Endothelial cell of umbilical vein (primary cell): ENCODE data around the gene FBXL22. TPM values are rescaled to one million over a fixed set of nuclear protein-coding genes. Genes with fewer than 3 reads are reported as not detected.

ENCODE experiments used
- BruUV-seq: library from RNA; stranded (reverse); fragments of 400-500 nt; replicated peaks from 2 replicates; lab custom pipeline; 2021; lab: Mats Ljungman, UMichigan
- CTCF ChIA-PET: fragments of 300-600, 350-600 bp; sonication (Branson Sonifier 250); formaldehyde crosslinking; loops from one replicate; lab custom pipeline; 2021; ENCODE audit warnings: antibody characterized with exemption, inconsistent platforms; lab: Charles Lee
- POLR2A ChIA-PET: fragments of 300-600, 350-600 bp; sonication (Branson Sonifier 250); formaldehyde crosslinking; loops from one replicate; lab custom pipeline; 2021; ENCODE audit warnings: antibody characterized with exemption, inconsistent platforms; lab: Charles Lee
- DNase-seq: peaks from one replicate; pipeline ENCODE4 v3.0.0-alpha.2; 2011; ENCODE audit warnings: low read depth, low spot score
- FAIRE-seq: peaks from 2 replicates; lab custom pipeline; 2011; peaks lifted over from hg19 to GRCh38; lab: Jason Lieb, UNC
- H2AFZ ChIP-seq: 2 replicates; pipeline ENCODE4 v1.6.0; 2012; ENCODE audit warnings: low read depth, low read length, control low read depth, inconsistent platforms
- H3K27ac ChIP-seq: 2 replicates; pipeline ENCODE4 v1.5.1; 2011; ENCODE audit warnings: low read depth, mild to moderate bottlenecking, control low read depth, low read length, moderate library complexity; ENCODE audit not compliant: insufficient read depth
- H3K27me3 ChIP-seq, 2 experiments: 2 replicates each; pipeline versions ENCODE4 v1.6.0 to v1.6.1; 2011; ENCODE audit warnings: low read length in 2 of 2, mixed read lengths in 1 of 2; ENCODE audit not compliant: control insufficient read depth in 2 of 2, insufficient read depth in 2 of 2
- H3K36me3 ChIP-seq, 2 experiments: 2 replicates in 1 of 2; 3 replicates in 1 of 2; pipeline ENCODE4 v1.5.1; 2011; ENCODE audit warnings: low read length in 2 of 2, mild to moderate bottlenecking in 1 of 2, moderate library complexity in 1 of 2; ENCODE audit not compliant: control insufficient read depth in 2 of 2, insufficient read depth in 2 of 2; ENCODE audit errors: extremely low read depth in 1 of 2
- H3K4me1 ChIP-seq: 3 replicates; pipeline ENCODE4 v1.5.1; 2011; ENCODE audit warnings: mild to moderate bottlenecking, low read length; ENCODE audit not compliant: control insufficient read depth, insufficient read depth; ENCODE audit errors: extremely low read depth
- H3K4me2 ChIP-seq: 2 replicates; pipeline ENCODE4 v1.6.1; 2011; ENCODE audit warnings: low read length, control low read depth, mixed read lengths; ENCODE audit not compliant: insufficient read depth
- H3K4me3 ChIP-seq, 3 experiments: fragments of 200-600 bp in 1 of 3; sonication (generic), shearing (Covaris generic) in 1 of 3; replicated peaks in 1 of 3; 2 replicates each; pipeline ENCODE4 v1.5.1; 2011 to 2016; ENCODE audit warnings: control low read depth in 3 of 3, low read length in 3 of 3, mild to moderate bottlenecking in 2 of 3, inconsistent platforms in 1 of 3, low read depth in 1 of 3, moderate library complexity in 1 of 3; ENCODE audit not compliant: insufficient read depth in 1 of 3
- H3K79me2 ChIP-seq: 2 replicates; pipeline ENCODE4 v1.6.0; 2012; ENCODE audit warnings: low read length, inconsistent platforms; ENCODE audit not compliant: control insufficient read depth, insufficient read depth
- H3K9ac ChIP-seq: replicated peaks from 2 replicates; pipeline ENCODE3; 2011; ENCODE audit warnings: low read length, control low read depth; ENCODE audit not compliant: insufficient read depth; ENCODE audit errors: extremely low read depth
- H3K9me1 ChIP-seq: replicated peaks from 3 replicates; pipeline ENCODE4 v1.6.0; 2011; ENCODE audit warnings: mild to moderate bottlenecking, low read length; ENCODE audit not compliant: control insufficient read depth, insufficient read depth; ENCODE audit errors: extremely low read depth
- H3K9me3 ChIP-seq: replicated peaks from 2 replicates; pipeline ENCODE4 v1.5.1; 2012; ENCODE audit warnings: low read length, inconsistent platforms; ENCODE audit not compliant: control insufficient read depth, insufficient read depth
- H4K20me1 ChIP-seq: replicated peaks from 2 replicates; pipeline ENCODE3; 2011; ENCODE audit warnings: mild to moderate bottlenecking, low read length; ENCODE audit not compliant: control insufficient read depth, insufficient read depth; ENCODE audit errors: extremely low read depth
- CTCF ChIP-seq, 2 donors: IDR thresholded peaks; 1 replicate in 1 of 2; 2 replicates in 1 of 2; pipeline ENCODE4 v1.5.1; 2011; ENCODE audit warnings: low read length in 2 of 2, mild to moderate bottlenecking in 2 of 2, moderate library complexity in 2 of 2, control low read depth in 1 of 2, inconsistent platforms in 1 of 2, low read depth in 1 of 2; ENCODE audit not compliant: insufficient read depth in 1 of 2; ENCODE audit errors: extremely low read depth in 1 of 2
- EZH2 ChIP-seq: IDR thresholded peaks from 2 replicates; pipeline ENCODE4 v1.6.1; 2012; ENCODE audit warnings: borderline replicate concordance, low read depth, mild to moderate bottlenecking, moderate library complexity, low read length, inconsistent platforms; ENCODE audit not compliant: severe bottlenecking
- FOS ChIP-seq: IDR thresholded peaks from 2 replicates; pipeline ENCODE4 v1.6.1; 2011; ENCODE audit warnings: mild to moderate bottlenecking, low read length, moderate library complexity, borderline replicate concordance; ENCODE audit not compliant: insufficient read depth
- GATA2 ChIP-seq: IDR thresholded peaks from 2 replicates; pipeline ENCODE4 v1.7.0; 2011; ENCODE audit warnings: low read depth, mild to moderate bottlenecking, moderate library complexity, mixed read lengths, low read length; ENCODE audit not compliant: insufficient read length, insufficient read depth
- JUN ChIP-seq: IDR thresholded peaks from 2 replicates; pipeline ENCODE4 v1.6.1; 2011; ENCODE audit warnings: borderline replicate concordance, low read depth; ENCODE audit not compliant: insufficient read length, insufficient read depth
- MAX ChIP-seq: IDR thresholded peaks from 2 replicates; pipeline ENCODE4 v1.6.1; 2011; ENCODE audit not compliant: insufficient read depth, insufficient read length
- MYC ChIP-seq: IDR thresholded peaks from one replicate; pipeline ENCODE4 v1.6.1; 2011; ENCODE audit warnings: mild to moderate bottlenecking, low read depth, low read length
- POLR2A ChIP-seq: IDR thresholded peaks from 2 replicates; pipeline ENCODE4 v1.6.1; 2012; ENCODE audit warnings: low read depth, mild to moderate bottlenecking, control low read depth, low read length
- POLR2AphosphoS5 ChIP-seq: IDR thresholded peaks from 2 replicates; pipeline ENCODE4 v1.6.1; 2012; ENCODE audit warnings: low read depth, mild to moderate bottlenecking, control low read depth, low read length, moderate library complexity; ENCODE audit not compliant: insufficient read depth
- dilution Hi-C: fragments of 300-500 bp; cut with MboI; formaldehyde crosslinking; loops from one replicate; pipeline ENCODE4 v1.15.0; 2019; ENCODE audit warnings: low sequenced_read_pairs; ENCODE audit not compliant: extremely low pct_ligation_motif_present
- intact Hi-C: fragments of 100-400 bp; cut with micrococcal nuclease; formaldehyde crosslinking; loops from one replicate; pipeline ENCODE4 v1.10.0; 2022
- polyA plus RNA-seq, 4 experiments: library from polyadenylated mRNA; depleted of rRNA in 3 of 4; stranded (reverse) in 3 of 4; unstranded in 1 of 4; fragments of >200 nt; gene quantifications; 2 replicates each; pipeline versions ENCODE4 v1.2.1 to v1.2.3, GENCODE V29; 2011 to 2012; ENCODE audit warnings: missing spikeins in 1 of 4
- total RNA-seq: library from RNA; stranded (reverse); gene quantifications from 2 replicates; pipeline ENCODE4 v1.2.3, GENCODE V29; 2021

The FBXL22 gene
- total and polyA plus RNA-seq, 2 donors (not counting 3 experiments of a cell fraction or from before 2014, with no cell fraction given) = 0.06 TPM; not detected in 1

GRCh38 chr15:63560741-63561448, 36.3 kb upstream of the FBXL22 start:
- TF ChIP-seq GATA2 (no peak), CTCF (IDR thresholded peaks at IDR 0.05; ENCODE audit: extremely low read depth in 1 of 2, insufficient read depth in 1 of 2, low read depth in 1 of 2, low read length in 2 of 2) (no peak), MYC (no peak), MAX (no peak), FOS (no peak), POLR2AphosphoS5 (no peak), EZH2 (no peak), JUN (no peak), POLR2A (no peak)
- no peaks in the 10 kb centered on the region for H4K20me1 ChIP-seq
- H3K79me2 ChIP-seq = peaks cover 5% of the 10 kb centered on the region
- POLR2A ChIA-PET = no interaction called here
- peaks cover 3 to 13% of the 10 kb centered on the region in 2 experiments for H3K36me3 ChIP-seq
- no TSS peak for BruUV-seq
- DNase-seq = no peak
- H3K4me1 ChIP-seq = no peaks in the 10 kb centered on the region
- no peak overlapping the region for H3K4me3 ChIP-seq
- no peak overlapping the region for H3K27ac ChIP-seq
- no peak overlapping the region for H3K4me2 ChIP-seq
- H3K9me1 ChIP-seq = no peaks in the 10 kb centered on the region
- dilution Hi-C loops (no loop called here), intact Hi-C loops (no loop called here)
- no peaks in the 10 kb centered on the region for H3K27me3 ChIP-seq
- H2AFZ ChIP-seq = no peak overlapping the region
- H3K9ac ChIP-seq = no peak overlapping the region
- no peak for FAIRE-seq
- CTCF ChIA-PET = no interaction called here
- H3K9me3 ChIP-seq = no peaks in the 10 kb centered on the region
